CD4-positive, alpha-beta T cell treated with Interleukin-4 for 1 hour (primary cell): Measurements from ENCODE around the gene ACTG1.

Experiments
- DNase-seq, 2 donors: peaks; one replicate each; pipeline ENCODE4 v3.0.0-alpha.2; 2020 to 2022

The ACTG1 gene

GRCh38 chr17:81479175-81480071 is 33.2 kb downstream of the ACTG1 start:
- DNase-seq = no peak

- DNase-seq = no peak
Observed at GRCh38 chr17:81478119-81478518, 34.5 kb downstream of the ACTG1 start.

GRCh38 chr17:81477173-81477572 is 35.4 kb downstream of the ACTG1 start:
- no peak for DNase-seq

- no peak for DNase-seq
Observed at GRCh38 chr17:81476635-81477034, 36.0 kb downstream of the ACTG1 start.

GRCh38 chr17:81476097-81476496 is 36.5 kb downstream of the ACTG1 start:
- no peak for DNase-seq

- no peak for DNase-seq
Observed at GRCh38 chr17:81474958-81475357, 37.6 kb downstream of the ACTG1 start.

GRCh38 chr17:81473019-81473418 is 39.6 kb downstream of the ACTG1 start:
- DNase-seq = no peak

- peak in 1 of 2 donors; percentile 36 for DNase-seq
Observed at GRCh38 chr17:81471818-81472456, 40.7 kb downstream of the ACTG1 start.

GRCh38 chr17:81470944-81471817 is 41.4 kb downstream of the ACTG1 start:
- no peak for DNase-seq

- no peak for DNase-seq
Observed at GRCh38 chr17:81470270-81470943, 42.2 kb downstream of the ACTG1 start.

GRCh38 chr17:81469266-81469665 is 43.3 kb downstream of the ACTG1 start:
- no peak for DNase-seq

GRCh38 chr17:81468770-81469121 is 43.9 kb downstream of the ACTG1 start:
- no peak for DNase-seq

GRCh38 chr17:81468111-81468769 is 44.4 kb downstream of the ACTG1 start:
- DNase-seq = no peak

GRCh38 chr17:81466564-81467472 is 45.8 kb downstream of the ACTG1 start:
- no peak for DNase-seq

GRCh38 chr17:81465910-81466309 is 46.7 kb downstream of the ACTG1 start:
- DNase-seq = no peak

- DNase-seq = no peak
Observed at GRCh38 chr17:81464586-81464985, 48.0 kb downstream of the ACTG1 start.

- DNase-seq = no peak
Observed at GRCh38 chr17:81463506-81463905, 49.1 kb downstream of the ACTG1 start.

GRCh38 chr17:81462506-81463125 is 50.0 kb downstream of the ACTG1 start:
- DNase-seq = no peak

GRCh38 chr17:81461607-81462500 is 50.7 kb downstream of the ACTG1 start:
- DNase-seq = no peak
